HG03521 (cell line): ENCODE results near the gene ATL2.
A peak's percentile ranks its signal among the peaks of the same experiment; 100 is the strongest.
"Not testable (repeated sequence)": the region's sequence is repeated elsewhere in the genome, so short reads cannot be mapped to it uniquely, and the experiment has no call there.

Experiments used
- ATAC-seq: cut with Tn5 transposase; IDR thresholded peaks from one replicate; pipeline ENCODE4 v1.9.1; 2021; ENCODE audit warnings: mild to moderate bottlenecking, moderate library complexity; ENCODE audit not compliant: unreplicated experiment

ATL2 gene

DNA sequence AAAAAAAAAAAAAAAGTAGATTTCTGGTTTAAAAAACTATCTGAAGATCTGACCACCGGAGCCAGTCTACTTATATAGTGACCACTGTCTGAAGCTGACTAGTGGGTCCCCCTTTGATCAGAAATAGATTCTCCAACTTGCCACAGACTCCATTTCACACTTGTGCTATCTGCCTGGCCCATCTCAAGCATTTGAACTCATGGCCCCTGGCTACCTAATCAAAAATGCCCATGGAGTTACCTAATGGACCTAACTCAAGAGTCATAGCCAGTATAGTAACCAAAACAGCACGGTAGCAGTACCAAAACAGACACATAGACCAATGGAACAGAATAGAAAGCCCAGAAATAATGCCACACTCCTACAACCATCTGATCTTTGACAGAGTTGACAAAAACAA lies 17.0 kb upstream of the ATL2 start:
- ATAC-seq, result no peak

DNA sequence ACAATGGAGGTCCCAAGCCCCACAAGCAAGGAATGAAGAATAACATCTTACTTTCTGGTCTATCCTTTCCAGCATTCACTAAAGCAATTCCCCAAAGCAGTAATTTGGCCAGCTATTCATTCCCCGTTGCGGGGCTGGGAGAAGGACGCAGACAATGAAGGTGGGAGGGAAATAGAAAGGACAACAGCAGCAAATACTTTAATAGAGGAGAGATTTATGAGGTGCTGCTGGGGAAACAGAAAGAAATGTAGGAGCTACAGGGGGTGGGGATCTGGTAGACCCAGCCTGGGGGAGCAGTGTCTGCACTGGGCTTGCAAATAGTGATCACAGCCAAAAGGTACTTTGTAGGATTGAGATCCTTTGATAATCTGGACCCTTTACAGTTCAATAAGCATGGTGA lies 13.9 kb upstream of the ATL2 start:
- ATAC-seq, result no peak

DNA sequence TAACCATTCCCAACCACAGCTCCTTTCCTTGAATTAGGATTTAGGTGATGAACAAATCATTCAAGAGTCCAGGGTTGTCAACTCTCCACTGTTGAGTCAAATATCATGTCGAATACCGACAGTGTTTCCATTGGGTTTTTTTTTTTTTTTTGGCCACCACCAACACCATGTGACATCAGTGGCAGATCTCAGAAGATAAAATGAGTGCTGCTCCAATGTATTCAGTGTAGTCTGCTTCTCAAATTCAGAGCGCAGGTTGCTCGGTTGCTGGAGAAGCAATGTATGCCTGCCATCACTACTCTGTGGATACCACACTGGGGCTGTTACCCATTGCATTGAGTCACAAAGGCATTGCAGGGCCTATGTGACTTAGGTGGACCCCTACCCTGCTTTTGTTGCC lies 10.8 kb upstream of the ATL2 start:
- ATAC-seq, result no peak

DNA sequence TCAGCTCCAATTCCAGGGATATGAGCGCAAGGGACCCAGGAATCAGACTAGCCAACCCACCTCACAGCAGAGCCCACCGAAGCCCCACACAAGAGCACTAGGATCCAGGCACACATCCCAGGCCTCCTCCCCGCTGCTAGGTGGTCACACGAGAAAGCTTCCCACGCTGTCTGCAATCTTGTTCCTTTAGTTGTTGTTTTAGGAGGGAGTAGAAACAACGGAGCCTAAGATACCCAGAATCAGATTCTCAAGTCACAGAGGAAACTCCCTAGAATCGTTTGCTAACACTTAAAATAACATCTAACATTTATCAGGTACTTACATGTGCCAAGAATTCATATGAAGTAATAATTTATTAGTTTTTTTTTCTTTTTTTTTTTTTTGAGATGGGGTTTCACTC lies 9.7 kb upstream of the ATL2 start:
- no peak for ATAC-seq

DNA sequence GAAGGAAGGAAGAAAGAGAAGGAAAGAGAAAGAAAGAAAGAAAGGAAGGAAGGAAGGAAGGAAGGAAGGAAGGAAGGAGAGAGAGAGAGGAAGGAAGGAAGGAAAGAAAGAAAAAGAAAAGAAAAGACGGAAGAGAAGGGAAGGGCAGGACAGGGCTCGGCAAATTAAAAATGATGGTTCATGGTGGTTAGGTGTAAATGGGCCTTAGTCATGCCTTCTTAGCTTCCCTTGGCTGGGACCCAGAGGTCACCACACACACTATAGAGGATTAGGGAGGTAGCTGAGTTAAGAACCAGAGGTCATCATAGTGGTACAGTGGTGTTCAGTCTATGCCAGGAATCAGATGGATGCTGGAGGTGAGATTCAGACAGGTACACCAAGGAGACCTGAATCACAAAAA lies 9.3 kb upstream of the ATL2 start:
- ATAC-seq, result no peak

DNA sequence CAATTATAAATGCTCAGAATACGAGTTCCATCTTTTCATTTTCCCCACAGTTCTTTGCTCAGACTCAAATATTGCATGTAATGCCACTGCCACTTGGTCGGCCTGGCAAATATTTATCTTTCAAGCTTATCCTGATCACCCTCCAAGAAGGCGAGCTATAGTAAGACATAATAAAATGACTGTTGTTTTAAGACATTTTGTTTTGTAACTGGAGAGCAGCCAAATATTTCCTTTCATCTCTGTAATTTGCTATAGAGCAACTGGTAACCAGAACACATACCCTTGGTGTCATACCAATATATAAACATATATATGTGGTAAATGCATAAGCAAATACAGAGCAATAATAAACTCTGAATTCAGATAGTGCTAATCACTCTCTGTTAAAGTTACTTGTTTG lies 7.3 kb upstream of the ATL2 start:
- ATAC-seq, result no peak

DNA sequence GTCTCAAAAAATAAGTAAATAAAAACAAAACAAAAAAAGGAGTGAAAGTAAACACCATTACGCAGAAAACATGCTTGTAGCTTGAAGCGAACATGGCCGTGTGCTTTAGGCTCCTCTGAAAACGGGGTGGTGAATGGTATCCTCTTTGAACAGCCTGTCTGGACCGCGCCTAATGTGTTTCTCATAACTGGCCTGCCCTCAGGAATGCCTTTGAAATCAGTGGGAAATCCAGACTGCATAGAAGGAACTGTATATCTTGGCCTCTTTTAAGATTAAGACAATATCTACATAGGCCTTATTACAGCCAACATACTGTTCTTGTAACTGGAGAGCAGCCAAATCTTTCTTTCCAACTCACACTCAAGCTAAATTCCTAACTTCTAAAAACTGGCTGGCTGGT lies 6.7 kb upstream of the ATL2 start:
- ATAC-seq, result not testable (repeated sequence)

DNA sequence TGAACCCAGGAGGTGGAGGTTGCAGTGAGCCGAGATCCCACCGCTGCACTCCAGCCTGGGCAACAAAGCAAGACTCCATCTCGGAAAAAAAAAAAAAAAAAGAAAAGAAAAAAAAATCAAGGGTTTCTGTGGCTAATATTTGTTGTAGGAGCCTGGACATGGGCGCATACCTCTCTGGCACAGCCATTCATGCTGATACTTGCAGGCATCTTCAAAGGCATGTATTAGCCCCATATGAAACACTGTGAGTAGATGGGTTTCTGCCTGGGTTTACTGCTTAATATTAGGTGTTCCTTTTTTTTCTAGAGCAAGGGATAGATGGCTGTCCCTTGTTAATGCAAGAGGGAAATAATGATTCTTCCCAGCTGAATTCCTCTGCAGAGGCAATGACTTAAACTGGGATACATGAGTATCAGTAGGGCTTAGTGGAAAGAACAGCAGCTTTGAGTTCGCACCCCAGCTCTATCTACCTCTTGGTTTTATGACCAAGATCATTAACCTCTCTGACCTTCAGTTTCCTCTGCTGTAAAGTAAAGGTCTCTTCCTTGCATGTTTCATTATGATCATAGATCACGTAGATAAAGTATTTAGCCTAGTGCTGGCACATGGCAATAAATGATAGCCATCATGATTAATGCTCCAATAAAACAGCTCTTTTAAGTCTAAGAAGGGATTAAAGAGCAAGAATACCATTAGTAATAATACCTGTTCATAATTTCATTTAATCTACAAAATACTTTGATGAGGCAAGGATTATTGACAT lies 4.5 kb upstream of the ATL2 start:
- no peak for ATAC-seq

DNA sequence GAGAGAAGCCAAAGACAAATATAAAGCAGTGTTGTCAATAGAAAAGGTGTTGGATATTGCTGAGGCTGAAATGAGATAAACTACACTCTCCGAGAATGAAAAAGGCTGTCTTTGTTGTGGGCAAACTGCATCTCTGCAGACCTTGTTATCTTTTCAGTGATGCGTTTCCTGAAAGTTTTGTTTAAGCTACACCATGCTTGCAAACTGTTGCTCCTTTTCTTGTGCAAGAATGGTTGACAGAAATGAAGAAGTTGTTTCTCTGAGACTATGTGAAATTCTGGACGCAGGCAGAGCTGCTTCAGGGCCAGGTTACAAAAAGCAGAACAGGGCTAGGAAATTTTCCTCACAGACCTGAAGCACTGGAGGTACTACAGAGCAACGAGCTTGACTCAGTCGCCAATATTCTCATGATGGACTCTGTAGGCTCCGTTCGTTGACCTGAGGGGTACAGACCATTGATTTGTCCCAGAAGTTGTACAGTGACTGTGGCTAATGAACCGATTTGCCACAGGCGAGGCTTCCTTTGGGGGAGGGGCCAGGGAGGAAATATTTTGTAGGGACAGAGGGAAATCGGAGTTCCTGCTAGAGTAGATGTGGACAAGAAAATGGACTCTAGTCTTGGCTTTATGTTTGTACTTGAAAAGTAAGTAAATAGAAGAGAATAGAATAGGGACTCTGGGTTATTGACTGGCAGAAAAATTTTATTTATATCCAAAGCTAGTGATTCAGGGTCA lies 3.5 kb upstream of the ATL2 start:
- no peak for ATAC-seq

DNA sequence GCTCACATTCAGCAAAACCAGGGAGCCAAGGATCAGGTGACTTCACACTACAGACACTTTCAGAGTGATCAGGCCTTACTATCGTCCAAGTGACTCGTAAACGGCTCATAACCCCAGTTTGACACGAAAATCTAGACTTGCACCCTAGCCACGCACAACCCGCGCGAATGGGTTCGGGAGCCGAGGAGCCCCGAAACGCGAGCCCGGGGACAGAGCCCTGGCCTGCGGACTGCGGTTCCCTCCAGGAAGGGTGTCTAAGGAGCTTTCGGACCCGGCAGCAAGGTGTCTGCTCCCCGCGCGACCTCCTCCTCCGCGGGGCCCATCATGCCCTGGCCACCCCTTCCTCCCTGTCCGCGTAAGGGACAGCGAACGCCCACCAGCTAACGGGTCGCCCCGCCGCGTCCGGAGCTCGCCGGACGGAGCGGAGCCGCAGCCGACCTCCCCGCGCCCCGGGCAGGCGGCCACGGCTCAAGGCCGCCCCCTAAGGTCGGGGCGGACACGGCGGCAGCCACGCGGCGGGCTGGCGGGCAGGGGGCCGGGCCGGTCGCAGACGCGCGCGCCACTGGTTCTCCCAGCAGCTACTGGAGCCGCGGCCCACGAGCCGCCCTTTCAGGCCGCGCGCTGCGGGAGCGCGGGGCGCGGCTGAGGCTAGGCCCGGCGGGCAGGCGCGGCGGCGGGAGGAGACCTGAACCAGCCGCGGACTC lies 575 bp downstream of the ATL2 start:
- peak; percentile 69 for ATAC-seq

DNA sequence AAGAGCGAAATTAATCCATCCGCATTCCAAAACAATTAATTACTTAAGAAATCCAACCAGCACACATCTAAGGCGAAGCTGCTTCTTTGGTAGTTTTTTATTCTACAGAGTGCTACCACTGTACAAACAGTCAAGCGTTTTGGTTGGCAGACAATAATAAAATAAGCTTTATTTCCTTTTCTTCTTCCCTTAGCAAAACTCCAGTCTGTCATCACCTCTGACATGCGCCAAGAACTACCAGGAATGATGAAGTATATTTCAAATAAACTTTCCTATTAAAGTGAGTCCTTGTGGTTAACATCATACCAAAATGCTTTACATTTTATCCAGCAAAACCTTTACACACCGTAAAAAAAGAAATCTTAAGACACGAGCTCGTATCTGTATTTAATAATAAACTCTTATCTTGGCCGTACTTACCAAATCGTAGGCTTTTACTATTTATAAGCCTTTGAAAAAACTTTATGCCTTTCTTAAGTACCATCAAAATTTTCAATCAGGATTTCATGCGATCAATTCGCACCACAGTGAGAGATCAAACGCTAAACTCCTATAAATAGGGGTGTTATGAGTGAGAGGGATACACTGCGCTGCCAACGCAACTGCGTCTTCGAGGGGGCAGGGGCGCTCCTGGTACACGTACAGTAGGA lies 1.3 kb downstream of the ATL2 start:
- peak; percentile 13 for ATAC-seq

DNA sequence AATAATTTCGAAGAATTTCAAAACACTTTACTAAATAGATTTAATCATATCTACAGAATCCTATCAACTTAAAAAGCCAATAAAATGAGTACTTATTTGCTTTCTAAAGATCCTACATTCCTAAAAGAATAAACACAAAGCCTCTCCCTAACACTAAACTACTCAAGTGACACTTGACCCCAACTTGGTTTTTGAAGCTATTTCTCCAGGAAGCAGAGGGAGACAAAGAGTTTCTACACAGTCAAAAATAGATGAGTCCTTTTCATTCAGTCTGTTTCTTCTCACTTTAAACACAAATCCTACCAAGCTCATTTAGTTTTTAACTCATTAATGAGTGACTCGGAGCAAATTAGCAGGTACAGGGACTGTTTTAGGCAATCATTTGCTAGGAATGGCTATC lies 2.1 kb downstream of the ATL2 start:
- ATAC-seq, result no peak

DNA sequence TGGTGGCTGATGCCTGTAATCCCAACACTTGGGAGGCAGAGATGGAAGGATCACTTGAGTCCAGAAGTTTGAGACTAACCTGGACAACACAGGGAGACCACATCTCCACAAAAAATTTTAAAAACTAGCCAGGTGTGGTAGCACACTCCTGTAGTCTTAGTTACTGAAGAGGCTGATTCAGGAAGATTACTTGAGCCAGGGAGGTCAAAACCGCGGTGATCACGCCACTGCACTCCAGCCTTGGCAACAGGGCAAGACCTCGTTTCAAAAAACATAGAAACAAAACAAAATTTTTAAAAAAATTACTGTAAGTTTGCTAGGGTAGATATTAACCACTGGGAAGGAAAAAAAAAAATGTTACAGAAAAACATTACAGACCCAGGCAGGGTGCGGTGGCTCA lies 5.8 kb downstream of the ATL2 start:
- ATAC-seq, result no peak

DNA sequence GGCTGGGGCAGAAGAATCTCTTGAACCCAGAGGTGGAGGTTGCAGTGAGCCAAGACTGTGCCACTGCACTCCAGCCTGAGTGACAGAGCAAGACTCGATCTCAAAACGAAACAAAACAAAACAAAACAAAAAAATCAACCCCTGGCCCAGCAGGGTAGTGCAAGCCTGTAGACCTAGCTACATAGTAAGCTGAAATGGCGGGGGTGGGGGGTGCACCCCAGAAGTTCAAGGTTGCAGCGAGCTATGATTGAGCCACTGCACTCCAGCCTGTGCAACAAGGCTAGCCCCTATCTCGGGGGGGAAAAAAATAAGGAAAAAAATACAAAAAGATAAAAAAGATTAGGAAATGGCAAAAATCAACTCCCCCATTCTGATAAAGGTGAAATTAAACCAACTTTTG lies 6.4 kb downstream of the ATL2 start:
- ATAC-seq, result no peak

DNA sequence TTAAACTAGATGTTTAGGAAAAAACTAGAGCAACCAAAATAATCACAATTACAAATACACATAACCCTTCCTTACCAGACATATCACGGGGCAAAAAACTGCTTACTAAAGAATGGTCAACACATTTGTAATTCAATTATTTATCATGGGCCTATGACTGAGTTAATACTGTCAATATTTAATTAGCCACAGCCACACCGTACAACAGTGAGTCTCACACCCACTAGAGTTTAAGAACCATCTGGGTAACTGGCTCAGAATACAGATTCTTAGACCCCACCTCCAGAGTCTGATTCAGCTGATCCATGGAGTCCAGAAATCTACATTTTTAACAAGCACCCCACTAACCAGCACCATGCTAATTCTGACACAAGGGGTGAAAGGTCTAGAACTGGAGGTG lies 14.8 kb downstream of the ATL2 start:
- no peak for ATAC-seq

DNA sequence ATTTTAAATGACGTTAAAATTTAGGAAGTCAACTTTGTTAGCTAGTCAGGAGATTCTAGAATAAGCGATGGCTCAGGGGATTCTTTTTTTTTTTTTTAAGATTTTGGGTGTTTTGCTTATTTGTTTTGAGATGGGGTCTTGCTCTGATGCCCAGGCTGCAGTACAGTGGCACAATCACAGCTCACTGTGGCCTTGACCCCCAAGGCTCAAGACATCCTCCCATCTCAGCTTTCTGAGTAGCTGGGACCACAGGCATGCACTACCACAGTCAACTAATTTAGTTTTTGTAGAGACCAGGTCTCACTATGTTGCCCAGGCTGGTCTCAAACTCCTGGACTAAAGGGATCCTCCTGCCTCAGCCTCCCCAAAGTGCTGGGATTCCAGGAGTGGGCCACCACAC lies 16.9 kb downstream of the ATL2 start:
- ATAC-seq, result no peak

DNA sequence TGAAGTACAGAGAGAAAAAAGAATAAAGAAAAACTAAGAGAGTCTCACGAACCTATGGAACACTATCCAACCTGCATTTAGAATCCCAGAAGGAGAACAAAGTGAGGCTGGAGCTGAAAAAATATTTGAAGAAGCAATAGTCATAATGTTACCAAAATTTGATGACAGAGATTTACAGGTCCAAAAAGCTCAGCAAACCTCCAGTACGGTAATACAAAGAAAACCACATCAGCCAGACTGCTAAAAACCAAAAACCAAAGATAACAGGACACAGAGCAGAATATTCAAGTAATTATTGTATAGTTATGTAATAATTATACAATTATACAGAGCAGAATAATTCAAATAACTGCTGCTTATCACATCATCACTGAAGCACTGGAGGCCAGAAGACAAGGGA lies 23.7 kb downstream of the ATL2 start:
- no peak for ATAC-seq

DNA sequence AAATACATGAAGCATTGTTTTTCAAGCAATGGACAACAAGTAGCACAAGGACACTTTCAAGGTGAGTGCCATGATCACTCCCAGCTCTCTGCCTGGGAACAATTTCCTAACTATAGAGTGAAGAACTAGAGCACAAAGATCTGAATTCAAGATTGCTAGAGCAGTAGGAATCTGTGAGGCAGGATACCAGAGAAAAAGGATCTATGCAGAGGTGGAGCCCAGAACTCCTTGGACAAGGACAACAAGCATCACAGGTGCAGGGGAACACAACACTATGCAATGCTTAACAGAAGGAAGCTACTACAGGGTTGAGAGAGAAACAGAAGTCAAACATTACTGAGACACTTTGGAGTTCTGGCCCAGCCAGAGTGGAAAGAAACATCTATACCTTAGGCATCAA lies 24.7 kb downstream of the ATL2 start:
- ATAC-seq, result no peak

DNA sequence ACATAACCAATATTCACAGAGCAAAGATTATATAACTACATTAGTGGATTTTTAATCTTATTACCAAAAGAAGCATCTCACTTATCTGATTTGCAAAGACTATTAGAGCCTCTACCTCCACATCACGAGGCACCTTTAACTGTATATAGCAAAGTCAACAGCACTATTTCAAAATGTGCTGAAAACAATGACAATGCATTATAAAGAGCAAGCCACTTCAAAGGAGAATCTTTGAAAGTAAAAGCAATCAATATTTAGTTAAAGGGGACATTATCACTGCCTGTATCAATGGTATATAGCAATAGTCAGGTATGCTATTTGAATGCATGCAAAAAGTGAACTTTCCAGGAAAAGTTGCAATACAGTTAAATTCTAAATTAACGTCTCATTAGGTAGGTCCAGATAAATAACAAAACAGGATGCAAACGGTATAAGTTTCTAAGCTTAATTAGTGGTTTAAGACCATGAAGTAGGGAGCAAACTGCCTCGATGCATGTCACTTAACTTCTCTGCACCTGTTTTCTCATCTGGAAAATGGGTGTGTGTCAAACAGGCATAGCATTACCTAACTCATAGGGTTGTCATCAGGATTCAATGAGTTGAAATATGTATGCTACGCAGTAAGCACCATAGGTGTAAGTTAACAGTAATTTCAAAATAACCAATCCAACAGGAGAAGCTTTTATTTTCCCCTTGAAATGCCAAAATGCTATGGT lies 31.6 kb downstream of the ATL2 start:
- no peak for ATAC-seq

DNA sequence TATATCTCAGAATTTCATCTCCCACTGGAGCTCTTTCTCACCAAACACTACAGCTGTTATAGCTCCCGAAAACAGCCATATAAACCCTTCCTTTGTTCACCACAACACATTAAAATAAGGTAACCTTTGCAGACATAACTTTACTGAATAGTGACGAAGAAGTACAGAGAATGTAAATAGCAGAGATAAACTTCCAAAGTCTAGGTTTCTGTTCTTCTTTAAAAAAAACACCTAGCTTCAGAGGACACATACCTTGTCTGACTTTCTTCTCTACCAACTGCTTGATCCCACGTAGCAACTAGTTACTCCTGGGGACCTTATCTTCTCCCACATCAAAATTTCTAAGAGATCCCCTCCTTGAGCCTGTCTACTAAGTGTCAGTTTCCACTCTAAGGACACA lies 32.3 kb downstream of the ATL2 start:
- no peak for ATAC-seq

DNA sequence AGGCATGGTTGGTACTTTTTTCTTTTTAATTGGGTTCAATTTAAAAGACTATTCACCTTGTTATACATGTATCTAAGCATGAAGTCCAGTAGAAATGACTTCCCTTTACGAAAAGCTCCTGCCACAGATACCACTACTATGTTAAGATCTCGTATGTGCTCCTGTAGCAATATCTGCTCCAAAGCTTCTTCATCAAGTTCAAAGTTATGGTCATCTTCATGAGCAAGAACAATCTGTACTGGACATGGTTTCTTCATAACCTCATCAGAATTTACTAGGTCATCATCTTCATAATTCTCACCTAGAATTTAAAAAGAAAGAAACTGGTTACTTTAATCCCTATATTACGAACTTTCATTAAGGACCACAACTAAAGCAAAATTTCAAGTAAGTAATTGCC lies 33.9 kb downstream of the ATL2 start:
- ATAC-seq, result no peak
